ENCODE results near the gene DCUN1D1.

Gene DCUN1D1

DNA sequence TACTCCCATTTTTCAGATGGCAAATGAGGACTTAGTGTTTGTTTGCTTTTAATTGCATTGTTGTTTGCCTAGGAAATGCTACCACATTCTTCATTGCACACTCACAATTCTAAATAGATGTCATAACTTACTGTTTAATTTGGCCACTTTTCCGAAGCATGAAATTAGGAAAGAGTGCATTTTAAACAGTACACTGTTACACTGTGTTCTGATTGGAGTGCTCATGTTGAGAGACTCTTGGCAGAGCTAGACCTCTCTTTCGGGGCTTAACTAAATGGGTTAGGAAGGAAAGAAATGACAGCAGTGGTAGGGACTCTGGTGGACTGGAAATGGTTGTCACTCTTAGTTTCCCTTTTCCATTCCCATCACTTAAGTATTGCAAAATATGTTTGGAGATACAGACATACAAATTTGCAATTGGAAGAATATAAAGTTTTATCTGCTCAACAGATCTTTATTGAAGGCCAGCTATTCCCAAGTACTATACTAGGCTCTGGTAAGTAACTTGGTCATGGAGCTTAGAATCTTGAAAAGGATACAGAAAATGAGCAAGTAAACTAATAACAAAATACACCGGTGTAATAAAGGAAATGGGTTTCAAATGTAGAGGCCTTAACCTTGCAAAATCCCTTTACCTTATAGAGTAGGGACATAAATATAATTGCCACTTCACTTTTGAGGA is 90.2 kb downstream of the DCUN1D1 start:
- DNase-seq = no peak

Measured in C1 segment of cervical spinal cord (tissue), 14 donors.